Right atrium auricular region (tissue), 2 donors: ENCODE data around the gene GPR180. TPM values are rescaled to one million over a fixed set of nuclear protein-coding genes. Genes with fewer than 3 reads are reported as not detected.

Source experiments
- DNase-seq: peaks from one replicate; pipeline ENCODE4 v3.0.0-alpha.2; 2019; ENCODE audit warnings: low spot score
- H3K27ac ChIP-seq, 2 donors: fragments of 200-600 bp; sonication (generic); 1 replicate in 1 of 2; 2 replicates in 1 of 2; pipeline ENCODE4 v1.5.1; 2016 to 2019
- H3K27me3 ChIP-seq, 2 donors: fragments of 200-600 bp; sonication (generic); one replicate each; pipeline versions ENCODE4 v1.5.1 to v1.6.0; 2017 to 2019
- H3K36me3 ChIP-seq: fragments of 200-600 bp; sonication (generic); one replicate; pipeline ENCODE4 v1.5.1; 2016
- H3K4me1 ChIP-seq, 2 donors: fragments of 200-600 bp; sonication (generic); one replicate each; pipeline versions ENCODE4 v1.5.1 to v1.6.0; 2017 to 2019
- H3K4me3 ChIP-seq, 2 donors: fragments of 200-600 bp; sonication (generic); 1 replicate in 1 of 2; 2 replicates in 1 of 2; pipeline ENCODE4 v1.5.1; 2017 to 2019; ENCODE audit warnings: mild to moderate bottlenecking in 1 of 2, moderate library complexity in 1 of 2
- H3K9me3 ChIP-seq, 2 donors: fragments of 200-600 bp; sonication (generic); one replicate each; pipeline ENCODE4 v1.5.1; 2019
- CTCF ChIP-seq, 2 donors: fragments of 200-600 bp; sonication (generic); IDR thresholded peaks; one replicate each; pipeline ENCODE4 v1.5.1; 2019; ENCODE audit warnings: antibody characterized with exemption in 2 of 2
- total RNA-seq, 2 donors: library from RNA; depleted of rRNA; stranded (reverse); fragments of >200 nt; gene quantifications; one replicate each; pipeline ENCODE4 v1.1.0, GENCODE V29; 2016

The GPR180 gene
- 1 to 10 TPM; 3.8 to 5.0 TPM for total RNA-seq

GRCh38 chr13:94601446-94602431 is at the start of gene GPR180:
TSS of gene GPR180 (plus strand) at chr13:94601857. CDS start at chr13:94601928, 71 bp downstream.
- peak; percentile 98 for DNase-seq

DNA sequence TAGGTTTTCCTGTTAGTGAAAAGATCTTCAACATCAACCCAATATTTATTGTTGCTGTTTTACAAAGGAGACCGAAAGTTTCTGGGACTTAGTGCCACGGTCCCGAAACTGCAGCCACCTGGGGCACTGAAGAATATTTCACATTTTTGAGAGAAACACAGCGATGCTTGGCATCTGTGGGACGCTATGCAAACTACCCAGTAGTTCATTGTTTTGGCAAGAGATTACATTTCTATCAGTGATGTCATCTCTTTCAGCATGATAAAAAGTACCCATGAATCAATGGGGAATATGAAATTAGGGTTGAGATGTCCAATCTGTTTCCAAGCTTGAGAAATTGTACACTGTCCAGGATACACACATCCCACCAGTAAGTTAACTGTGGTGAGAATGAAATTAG is 49.6 kb upstream of the GPR180 start:
- Histone ChIP-seq H3K4me1 (peaks cover 0 to 9% of the 10 kb centered on the region in 2 donors), H3K36me3 (no peaks in the 10 kb centered on the region), H3K9me3 (no peaks in the 10 kb centered on the region), H3K27ac (no peak overlapping the region), H3K27me3 (no peaks in the 10 kb centered on the region), H3K4me3 (no peak overlapping the region)
- DNase-seq = no peak
- TF ChIP-seq CTCF (IDR thresholded peaks at IDR 0.05) = no peak

More at GRCh38 chr13:94601446-94602431, at the start of gene GPR180:
- Histone ChIP-seq H3K4me1 (no peaks in the 10 kb centered on the region), H3K27me3 (no peaks in the 10 kb centered on the region), H3K4me3 (peak within 1 kb of the TSS; percentile 70 to 80), H3K27ac (peak within 1 kb of the TSS; percentile 88 to 89), H3K36me3 (peaks cover 7% of the 10 kb centered on the region), H3K9me3 (no peaks in the 10 kb centered on the region)
- TF ChIP-seq CTCF (IDR thresholded peaks at IDR 0.05) = peak in 1 of 2 donors; percentile 15

DNA sequence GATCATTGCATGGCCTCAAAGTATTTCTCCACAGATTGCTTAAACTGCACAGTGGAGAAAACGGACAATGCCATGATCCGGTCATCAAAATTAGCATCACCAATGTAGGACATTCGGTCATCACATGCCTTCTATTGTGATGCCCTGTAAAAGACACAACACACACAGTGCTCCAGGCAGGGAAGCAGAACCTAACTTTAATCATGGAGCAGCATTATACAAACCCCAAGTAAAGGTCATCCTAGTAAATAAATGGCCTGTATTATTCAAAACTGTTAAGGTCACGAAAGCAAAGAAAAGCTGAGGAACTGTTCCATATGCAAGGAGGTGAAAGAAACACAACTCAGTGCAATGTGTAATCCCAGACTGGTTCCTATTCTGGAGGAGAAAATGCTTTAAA is 47.9 kb upstream of the GPR180 start:
- no peak for DNase-seq
- TF ChIP-seq CTCF (IDR thresholded peaks at IDR 0.05) = no peak
- Histone ChIP-seq H3K27me3 (no peaks in the 10 kb centered on the region), H3K4me3 (no peak overlapping the region), H3K36me3 (no peaks in the 10 kb centered on the region), H3K27ac (no peak overlapping the region), H3K9me3 (no peaks in the 10 kb centered on the region), H3K4me1 (peaks cover 0 to under 1% of the 10 kb centered on the region in 2 donors)

DNA sequence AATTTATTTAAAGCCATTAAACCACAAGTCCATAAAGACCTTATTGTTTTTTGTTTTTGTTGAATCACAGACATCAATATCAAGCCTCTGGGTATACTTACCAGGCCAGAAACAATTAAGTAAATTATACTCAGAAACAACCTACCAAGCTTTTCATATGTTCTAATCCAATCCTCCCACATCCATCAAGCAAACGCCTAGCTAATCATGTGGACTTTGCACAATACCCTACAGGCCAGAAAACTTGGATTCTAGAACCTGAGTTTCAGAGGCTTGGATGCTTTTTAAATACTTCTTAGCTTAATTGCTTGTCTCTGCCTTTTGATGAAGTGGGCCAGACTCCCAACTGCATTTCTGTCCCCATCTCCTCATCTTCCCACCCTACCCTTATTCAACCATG is 45.6 kb upstream of the GPR180 start:
- DNase-seq = no peak
- TF ChIP-seq CTCF (IDR thresholded peaks at IDR 0.05) = no peak
- H3K27ac ChIP-seq = no peak overlapping the region
- no peak overlapping the region for H3K4me3 ChIP-seq
- no peaks in the 10 kb centered on the region for H3K27me3 ChIP-seq
- no peaks in the 10 kb centered on the region for H3K36me3 ChIP-seq
- H3K9me3 ChIP-seq = no peaks in the 10 kb centered on the region
- H3K4me1 ChIP-seq = no peaks in the 10 kb centered on the region

DNA sequence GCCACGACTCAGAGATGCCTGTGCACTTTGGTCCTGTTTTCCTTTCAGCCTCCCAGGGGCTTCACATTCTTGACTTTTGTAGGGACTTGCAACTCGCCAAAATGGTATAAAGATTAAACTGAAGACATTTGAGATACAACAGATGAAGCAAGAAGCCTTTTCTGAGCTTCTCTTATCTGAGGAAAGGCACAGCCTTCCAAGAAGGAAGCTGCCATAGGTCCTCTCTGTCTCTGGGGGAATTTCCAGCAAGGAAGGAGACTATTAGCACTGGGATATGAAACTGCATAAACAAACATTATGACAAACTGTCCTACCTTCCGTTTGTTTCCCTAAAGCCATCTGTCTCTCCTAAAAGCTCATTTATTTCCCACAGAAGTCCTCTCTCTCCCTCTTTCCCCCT is 45.0 kb upstream of the GPR180 start:
- no peaks in the 10 kb centered on the region for H3K27me3 ChIP-seq
- TF ChIP-seq CTCF (IDR thresholded peaks at IDR 0.05) = no peak
- no peak overlapping the region for H3K4me3 ChIP-seq
- no peaks in the 10 kb centered on the region for H3K4me1 ChIP-seq
- H3K36me3 ChIP-seq = no peaks in the 10 kb centered on the region
- DNase-seq = no peak
- H3K9me3 ChIP-seq = no peaks in the 10 kb centered on the region
- no peak overlapping the region for H3K27ac ChIP-seq
